B cell (primary cell): ENCODE measurements around the gene SIRPG.

Source experiments
- EZH2 ChIP-seq: IDR thresholded peaks from 2 replicates; pipeline ENCODE4 v1.6.1; 2012; ENCODE audit warnings: borderline replicate concordance, low read depth, mild to moderate bottlenecking, moderate library complexity, low read length; ENCODE audit not compliant: insufficient read depth, poor library complexity, severe bottlenecking
- TF ChIP-seq, protein P1 (sequence below): fragments of 200-600 bp; IDR thresholded peaks from one replicate; pipeline ENCODE4 v1.8.0; 2022; ENCODE audit warnings: antibody characterized with exemption, mild to moderate bottlenecking

DNA sequence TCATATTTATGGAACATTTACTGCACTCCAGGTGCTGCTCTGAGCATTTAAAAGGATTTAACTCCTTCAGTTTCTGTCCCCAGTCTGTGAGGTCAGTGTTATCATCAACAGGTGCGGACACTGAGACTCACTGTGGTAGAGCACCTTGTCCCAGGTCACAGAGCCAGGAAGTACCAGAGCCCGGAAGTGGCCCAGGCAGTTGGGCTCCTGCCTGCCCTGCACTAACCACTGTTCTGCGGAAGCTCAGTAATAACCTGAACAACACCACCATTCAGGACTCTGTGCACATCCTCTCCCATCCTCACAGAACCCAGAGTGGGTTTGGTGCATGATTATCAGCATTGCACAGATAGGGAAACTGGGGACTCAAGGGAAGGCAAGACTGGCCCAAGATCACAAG is 16.8 kb upstream of the SIRPG start:
- TF ChIP-seq, protein P1, sequence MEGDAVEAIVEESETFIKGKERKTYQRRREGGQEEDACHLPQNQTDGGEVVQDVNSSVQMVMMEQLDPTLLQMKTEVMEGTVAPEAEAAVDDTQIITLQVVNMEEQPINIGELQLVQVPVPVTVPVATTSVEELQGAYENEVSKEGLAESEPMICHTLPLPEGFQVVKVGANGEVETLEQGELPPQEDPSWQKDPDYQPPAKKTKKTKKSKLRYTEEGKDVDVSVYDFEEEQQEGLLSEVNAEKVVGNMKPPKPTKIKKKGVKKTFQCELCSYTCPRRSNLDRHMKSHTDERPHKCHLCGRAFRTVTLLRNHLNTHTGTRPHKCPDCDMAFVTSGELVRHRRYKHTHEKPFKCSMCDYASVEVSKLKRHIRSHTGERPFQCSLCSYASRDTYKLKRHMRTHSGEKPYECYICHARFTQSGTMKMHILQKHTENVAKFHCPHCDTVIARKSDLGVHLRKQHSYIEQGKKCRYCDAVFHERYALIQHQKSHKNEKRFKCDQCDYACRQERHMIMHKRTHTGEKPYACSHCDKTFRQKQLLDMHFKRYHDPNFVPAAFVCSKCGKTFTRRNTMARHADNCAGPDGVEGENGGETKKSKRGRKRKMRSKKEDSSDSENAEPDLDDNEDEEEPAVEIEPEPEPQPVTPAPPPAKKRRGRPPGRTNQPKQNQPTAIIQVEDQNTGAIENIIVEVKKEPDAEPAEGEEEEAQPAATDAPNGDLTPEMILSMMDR = no peak
- no peak for TF ChIP-seq EZH2
